Measurements from ENCODE around the gene PPP1R3D.
"Not testable (repeated sequence)": the region's sequence is repeated elsewhere in the genome, so short reads cannot be mapped to it uniquely, and the experiment has no call there.

The PPP1R3D gene

GRCh38 chr20:59940129-59940955 is at the start of gene PPP1R3D, which contains the start of gene FAM217B:
PPP1R3D (minus strand) TSS chr20:59940305; CDS start chr20:59939931, 374 bp downstream.
FAM217B (plus strand) TSS chr20:59940389; CDS start chr20:59943944, 3,555 bp downstream.
- DNase-seq (ENCODE audit: low spot score) = peak; percentile 95

GRCh38 chr20:59988141-59988540 is 48.0 kb upstream of the PPP1R3D start:
- no peak for DNase-seq (ENCODE audit: low spot score)

- no peak for DNase-seq (ENCODE audit: low spot score)
Observed at GRCh38 chr20:59987135-59987534, 47.0 kb upstream of the PPP1R3D start.

GRCh38 chr20:59985864-59986263 is 45.8 kb upstream of the PPP1R3D start:
- no peak for DNase-seq (ENCODE audit: low spot score)

GRCh38 chr20:59985164-59985563 is 45.1 kb upstream of the PPP1R3D start:
- no peak for DNase-seq (ENCODE audit: low spot score)

- DNase-seq (ENCODE audit: low spot score) = no peak
Observed at GRCh38 chr20:59984541-59984940, 44.4 kb upstream of the PPP1R3D start.

GRCh38 chr20:59983076-59983475 is 43.0 kb upstream of the PPP1R3D start:
- DNase-seq (ENCODE audit: low spot score) = no peak

GRCh38 chr20:59977086-59977485 is 37.0 kb upstream of the PPP1R3D start:
- DNase-seq (ENCODE audit: low spot score) = peak; percentile 79

- no peak for DNase-seq (ENCODE audit: low spot score)
Observed at GRCh38 chr20:59976156-59976782, 36.2 kb upstream of the PPP1R3D start.

- DNase-seq (ENCODE audit: low spot score) = no peak
Observed at GRCh38 chr20:59972037-59972801, 32.1 kb upstream of the PPP1R3D start.

GRCh38 chr20:59971428-59971827 is 31.3 kb upstream of the PPP1R3D start:
- DNase-seq (ENCODE audit: low spot score) = no peak

- DNase-seq (ENCODE audit: low spot score) = peak; percentile 90
Observed at GRCh38 chr20:59966428-59966827, 26.3 kb upstream of the PPP1R3D start.

GRCh38 chr20:59962155-59962554 is 22.1 kb upstream of the PPP1R3D start:
- no peak for DNase-seq (ENCODE audit: low spot score)

- no peak for DNase-seq (ENCODE audit: low spot score)
Observed at GRCh38 chr20:59961423-59961822, 21.3 kb upstream of the PPP1R3D start.

GRCh38 chr20:59958626-59959025 is 18.5 kb upstream of the PPP1R3D start:
- no peak for DNase-seq (ENCODE audit: low spot score)

- no peak for DNase-seq (ENCODE audit: low spot score)
Observed at GRCh38 chr20:59958123-59958522, 18.0 kb upstream of the PPP1R3D start, which contains the start of gene CDH26. CDH26 (plus strand) TSS chr20:59958423; CDS start chr20:59958727, 304 bp downstream.

GRCh38 chr20:59957568-59957967 is 17.5 kb upstream of the PPP1R3D start:
- not testable (repeated sequence) for DNase-seq (ENCODE audit: low spot score)

GRCh38 chr20:59955131-59955796 is 15.2 kb upstream of the PPP1R3D start:
- peak; percentile 82 for DNase-seq (ENCODE audit: low spot score)

GRCh38 chr20:59954718-59955117 is 14.6 kb upstream of the PPP1R3D start:
- no peak for DNase-seq (ENCODE audit: low spot score)

GRCh38 chr20:59949911-59950310 is 9.8 kb upstream of the PPP1R3D start:
- DNase-seq (ENCODE audit: low spot score) = no peak

- peak; percentile 77 for DNase-seq (ENCODE audit: low spot score)
Observed at GRCh38 chr20:59948828-59949720, 9.0 kb upstream of the PPP1R3D start.

All from globus pallidus (tissue), 1 donor.